ENCODE measurements around the gene IL18R1.
A peak's percentile ranks its signal among the peaks of the same experiment; 100 is the strongest.

Gene IL18R1

GRCh38 chr2:102392096-102392495 lies 36.5 kb downstream of the IL18R1 start:
- no peak for DNase-seq

- DNase-seq, result no peak
Measured at GRCh38 chr2:102392942-102393341, 37.3 kb downstream of the IL18R1 start.

DNA sequence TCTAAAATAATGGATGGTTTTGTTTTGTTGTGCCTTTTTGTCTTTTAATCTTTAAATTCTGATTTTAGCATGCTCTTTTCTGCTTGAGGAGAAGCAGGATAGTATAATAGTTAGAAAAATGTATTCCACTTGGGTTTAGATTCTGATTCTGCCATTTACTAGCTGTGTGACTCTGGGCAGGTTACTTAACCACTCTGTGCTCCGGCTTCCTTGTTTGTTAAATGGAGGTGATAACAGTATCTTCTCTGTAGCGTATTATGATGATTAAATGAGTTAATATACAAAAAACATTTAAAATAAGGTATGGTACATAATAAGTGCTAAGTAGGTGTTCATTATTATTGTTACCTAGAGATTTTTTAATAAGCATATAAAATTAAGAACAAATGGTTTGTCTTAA lies 40.4 kb downstream of the IL18R1 start:
- DNase-seq, result no peak

DNA sequence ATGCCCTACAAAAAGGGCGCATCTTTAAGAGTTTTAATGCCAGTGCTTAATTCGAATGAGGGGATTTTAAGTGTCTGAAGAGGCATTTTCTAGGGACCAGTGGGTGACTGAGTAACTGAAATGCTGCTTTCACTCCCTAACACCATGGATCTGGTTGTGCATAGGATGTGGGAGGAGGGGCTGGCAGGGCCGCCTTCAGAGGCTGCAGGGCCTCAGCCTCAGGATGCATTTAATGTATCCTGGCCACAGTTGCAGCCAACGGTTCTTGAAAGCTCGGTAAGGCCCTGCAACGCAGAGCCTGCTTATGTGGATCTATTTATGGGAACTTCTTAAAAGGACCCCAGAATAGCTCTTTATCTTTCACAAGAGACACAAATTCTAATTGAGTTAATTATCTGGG lies 41.6 kb downstream of the IL18R1 start:
- DNase-seq, result no peak

DNA sequence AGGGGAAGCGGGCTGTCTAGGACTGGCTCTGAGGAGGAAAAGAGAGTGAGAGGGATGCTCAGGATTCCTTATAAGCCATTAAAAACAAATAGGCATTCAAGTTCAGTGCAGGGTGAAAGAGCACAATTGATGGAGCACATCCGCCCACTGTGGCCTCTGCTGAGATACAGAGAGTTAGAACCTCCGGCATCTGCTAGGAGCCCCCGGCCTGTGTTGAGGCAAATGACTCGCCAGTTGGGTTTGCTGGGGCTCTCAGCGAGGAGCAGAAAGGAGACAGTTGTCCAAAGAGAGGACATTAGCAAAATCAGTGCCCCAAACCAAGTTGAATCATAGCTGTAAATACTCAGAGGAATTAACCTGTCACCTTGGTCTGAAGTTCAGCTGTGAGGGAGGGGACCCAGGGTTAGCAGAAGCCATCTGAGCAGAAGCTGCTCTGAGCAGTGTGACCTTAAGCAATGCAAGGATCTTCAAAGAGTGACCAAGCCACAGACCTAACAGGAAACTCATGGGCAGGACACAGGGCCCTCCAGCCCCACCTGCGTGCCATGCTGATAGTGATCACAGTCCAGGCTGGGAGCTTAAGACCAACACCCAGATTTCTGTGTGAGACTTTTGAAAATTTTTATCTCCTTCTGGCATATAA lies 44.0 kb downstream of the IL18R1 start:
- DNase-seq, result no peak

DNA sequence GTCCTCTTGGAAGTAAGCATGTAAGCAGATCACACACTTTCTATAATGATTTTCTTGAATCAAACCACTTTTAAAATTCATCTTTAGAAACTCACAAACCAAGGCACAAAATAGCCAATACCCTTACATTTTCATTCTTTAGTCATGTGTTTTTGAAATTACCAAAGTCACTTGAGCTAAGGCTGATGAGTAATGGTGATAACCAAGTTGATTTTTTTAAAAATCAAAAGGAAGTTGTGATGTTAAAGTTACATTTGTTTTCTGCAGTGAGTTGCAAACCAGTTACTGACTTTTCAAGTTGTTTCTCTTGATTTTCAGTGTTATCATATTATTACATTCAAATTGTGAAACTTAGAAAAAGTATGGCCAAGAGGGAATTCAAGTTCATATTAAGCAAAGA lies 45.9 kb downstream of the IL18R1 start:
- no peak for DNase-seq

DNA sequence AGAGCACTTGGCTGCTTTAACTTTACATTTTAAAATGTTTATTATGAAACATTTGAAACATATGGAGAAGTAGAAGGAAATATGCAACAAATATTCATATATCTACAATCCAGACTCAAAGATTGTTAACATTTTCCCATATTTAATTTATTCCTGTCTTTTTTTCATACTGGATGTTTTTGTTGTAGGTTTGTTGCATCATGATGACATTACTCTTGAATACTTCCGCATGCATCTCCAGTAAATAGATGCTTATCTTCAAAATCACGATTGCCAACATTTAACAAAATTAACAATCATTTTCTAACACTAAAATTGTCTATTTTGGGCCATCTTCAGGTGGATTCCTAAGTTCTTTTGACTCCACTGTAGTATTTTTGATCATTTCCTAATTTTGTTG lies 46.3 kb downstream of the IL18R1 start:
- no peak for DNase-seq

- no peak for DNase-seq
Measured at GRCh38 chr2:102410952-102411351, 55.4 kb downstream of the IL18R1 start.

GRCh38 chr2:102412199-102412598 lies 56.6 kb downstream of the IL18R1 start:
- no peak for DNase-seq

- DNase-seq, result peak in 1 of 2 donors; percentile 49
Measured at GRCh38 chr2:102417946-102418345, 62.4 kb downstream of the IL18R1 start.

DNA sequence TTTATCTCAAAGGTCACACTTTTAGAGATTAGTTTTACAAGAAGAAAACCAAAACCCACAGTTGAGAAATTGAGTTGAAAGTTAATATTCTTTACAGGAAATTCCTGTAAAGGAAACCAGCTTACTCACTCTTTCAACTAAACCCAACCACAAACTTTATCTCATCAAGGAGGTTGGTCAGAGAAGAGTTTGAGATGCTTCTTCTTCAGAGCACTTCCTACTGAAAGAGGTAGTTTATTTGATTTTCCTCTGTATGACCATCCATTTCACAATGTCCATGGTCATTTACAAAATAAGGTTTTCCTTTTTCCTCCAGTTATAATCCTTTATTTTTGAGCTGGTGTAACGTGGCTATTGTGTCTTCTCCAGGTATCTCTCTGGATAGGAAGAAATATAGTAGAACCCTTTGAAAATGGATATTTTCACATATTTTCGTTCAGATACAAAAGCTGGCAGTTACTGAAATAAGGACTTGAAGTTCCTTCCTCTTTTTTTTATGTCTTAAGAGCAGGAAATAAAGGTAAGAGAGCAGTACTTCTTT lies 62.9 kb downstream of the IL18R1 start:
- DNase-seq, result peak in 1 of 2 donors; percentile 73

- no peak for DNase-seq
Measured at GRCh38 chr2:102420290-102420689, 64.7 kb downstream of the IL18R1 start.

GRCh38 chr2:102421890-102422759 lies 66.5 kb downstream of the IL18R1 start:
- no peak for DNase-seq

GRCh38 chr2:102422910-102423309 lies 67.3 kb downstream of the IL18R1 start, which contains the start of gene IL18RAP:
IL18RAP (plus strand) TSS chr2:102423160; CDS start chr2:102423278, 118 bp downstream.
- DNase-seq, result no peak

GRCh38 chr2:102423368-102423767 lies 67.8 kb downstream of the IL18R1 start:
- DNase-seq, result no peak

DNA sequence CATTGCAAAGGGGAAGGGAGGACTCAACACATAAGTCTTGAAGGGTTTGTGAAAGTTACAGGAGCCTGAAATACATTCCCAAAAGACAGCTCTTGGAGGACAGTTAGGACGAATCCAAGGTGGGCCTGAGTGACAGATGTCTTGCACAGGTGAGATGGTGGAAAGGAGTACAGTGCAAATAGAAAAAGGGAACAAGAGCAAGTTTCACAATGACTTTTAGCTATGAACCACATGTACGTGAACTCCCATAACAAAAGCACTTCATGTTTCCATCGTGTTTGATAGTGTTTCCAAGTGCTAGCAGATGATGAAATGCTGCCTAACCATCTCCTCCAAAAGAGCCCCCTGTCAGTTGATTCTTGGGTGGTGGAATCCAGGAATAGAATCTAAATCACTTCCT lies 69.2 kb downstream of the IL18R1 start:
- DNase-seq, result no peak

DNA sequence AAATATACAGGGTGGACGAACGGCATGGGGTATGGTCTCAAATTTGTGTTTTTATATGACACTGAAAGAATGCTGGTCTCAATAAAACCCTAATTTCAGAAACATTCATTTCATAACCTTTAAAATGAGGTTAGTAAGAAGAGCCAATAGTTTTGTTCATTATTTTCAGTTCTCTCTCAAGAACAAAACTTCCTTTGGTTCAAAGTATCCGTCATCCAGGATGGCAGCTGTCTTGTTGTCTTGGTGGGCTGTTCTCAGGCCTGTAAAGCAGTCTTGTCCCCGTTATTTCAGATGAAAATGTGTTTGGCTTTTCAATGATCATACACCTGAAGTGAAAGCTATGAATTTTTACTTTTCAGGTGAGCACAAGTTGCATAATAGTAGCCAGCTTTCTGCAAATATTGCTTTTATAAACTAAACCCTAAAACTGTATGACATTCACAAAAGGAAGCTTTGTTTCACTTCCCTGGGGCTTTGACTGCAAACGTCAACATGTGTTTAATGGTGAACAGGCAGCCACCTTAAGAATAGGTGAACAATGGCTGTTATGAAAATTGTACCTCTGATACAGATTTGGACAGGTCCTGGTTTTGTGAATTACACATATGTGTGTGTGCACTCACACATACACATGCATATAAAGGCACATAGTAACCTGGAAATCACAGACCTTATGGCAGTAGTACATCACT lies 70.0 kb downstream of the IL18R1 start:
- DNase-seq, result no peak

DNA sequence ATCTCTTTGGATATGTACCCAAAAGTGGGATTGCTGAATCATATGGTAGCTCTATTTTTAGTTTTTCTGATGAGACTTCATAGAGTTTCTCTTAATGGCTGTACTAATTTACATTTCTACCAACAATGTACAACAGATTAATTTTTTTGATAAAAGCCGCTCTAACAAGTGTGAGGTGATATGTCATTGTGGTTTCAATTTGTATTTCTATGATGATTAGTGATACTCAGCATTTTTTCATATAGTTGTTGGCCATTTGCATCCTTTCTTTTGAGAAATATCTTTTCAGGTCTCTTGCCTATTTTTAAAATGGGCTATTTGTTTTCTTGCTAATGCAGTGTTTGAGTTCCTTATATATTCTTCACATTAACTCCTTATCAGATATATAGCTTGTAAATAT lies 71.7 kb downstream of the IL18R1 start:
- no peak for DNase-seq

DNA sequence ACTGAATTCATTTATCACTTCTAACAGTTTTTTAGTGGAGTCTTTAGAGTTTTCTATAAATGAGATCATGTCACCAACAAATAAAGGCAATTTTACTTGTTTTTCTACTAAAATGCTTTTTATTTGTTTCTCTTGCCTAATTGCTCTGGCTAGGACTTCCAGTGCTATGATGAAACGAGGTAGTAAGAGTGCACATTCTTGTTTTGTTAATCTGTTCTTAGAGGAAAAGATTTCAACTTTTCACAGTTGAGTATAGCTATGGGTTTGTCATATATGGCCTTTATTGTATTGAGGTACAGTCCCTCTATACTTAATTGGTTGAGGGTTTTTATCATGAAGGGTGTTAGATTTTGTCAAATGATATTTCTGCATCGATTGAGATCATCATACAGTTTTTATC lies 73.0 kb downstream of the IL18R1 start:
- no peak for DNase-seq

DNA sequence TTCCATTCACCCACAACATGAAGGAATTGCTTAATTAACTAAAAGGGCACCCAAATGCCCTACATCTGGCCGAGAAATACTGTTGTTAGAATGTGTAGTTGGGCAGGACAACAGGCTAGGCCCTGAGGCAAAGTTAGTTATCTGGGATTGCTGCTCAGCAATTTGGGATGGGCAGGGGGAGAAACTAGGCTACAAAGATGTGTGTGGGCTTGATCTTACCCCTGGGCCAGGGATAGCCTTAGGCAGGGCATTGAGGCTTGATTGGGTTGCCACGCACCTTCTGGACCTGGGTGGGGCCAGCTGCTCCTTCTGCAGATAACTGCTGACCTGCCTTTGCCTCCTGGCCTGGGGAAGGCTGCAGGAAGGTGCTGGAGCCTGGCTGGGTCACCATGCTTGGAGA lies 76.8 kb downstream of the IL18R1 start:
- no peak for DNase-seq

DNA sequence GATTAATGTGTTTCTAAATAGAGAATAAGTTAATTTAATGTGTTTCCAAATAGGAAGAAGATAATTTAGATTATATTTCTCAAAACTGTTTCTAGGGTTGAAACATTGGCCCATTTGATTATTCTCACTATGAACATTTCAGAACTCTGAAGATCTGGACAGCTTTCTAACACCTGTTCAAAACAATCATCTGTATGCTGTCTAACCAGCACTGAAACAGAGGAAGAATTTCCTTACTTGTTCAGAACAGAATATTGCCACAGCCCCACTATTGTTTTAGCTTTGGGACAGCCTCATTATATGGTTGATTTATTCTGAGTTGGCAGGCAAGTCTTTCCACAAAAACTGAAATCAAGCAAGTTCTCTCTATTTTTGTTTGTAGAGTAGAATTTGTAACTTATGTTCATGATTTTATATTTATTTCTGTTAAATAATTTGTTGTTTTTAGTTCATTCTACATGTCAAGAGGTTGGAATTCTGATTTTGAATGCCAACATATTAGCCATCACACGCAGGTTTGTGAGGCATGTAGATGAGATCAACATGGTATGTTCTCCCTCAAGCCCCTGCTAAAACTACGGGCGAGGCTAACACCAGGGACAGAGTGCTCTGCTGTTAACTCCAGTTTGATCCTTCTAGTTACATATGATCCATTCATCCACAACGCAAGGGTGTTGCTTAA lies 78.5 kb downstream of the IL18R1 start:
- no peak for DNase-seq

GRCh38 chr2:102434655-102435381 lies 79.2 kb downstream of the IL18R1 start:
- DNase-seq, result no peak

Data from CD4-positive, alpha-beta T cell treated with Interferon alpha-2 for 1 hour (primary cell).